ENCODE results near the gene NUBPL.
"Not testable (repeated sequence)": the region's sequence is repeated elsewhere in the genome, so short reads cannot be mapped to it uniquely, and the experiment has no call there.

Gene NUBPL

DNA sequence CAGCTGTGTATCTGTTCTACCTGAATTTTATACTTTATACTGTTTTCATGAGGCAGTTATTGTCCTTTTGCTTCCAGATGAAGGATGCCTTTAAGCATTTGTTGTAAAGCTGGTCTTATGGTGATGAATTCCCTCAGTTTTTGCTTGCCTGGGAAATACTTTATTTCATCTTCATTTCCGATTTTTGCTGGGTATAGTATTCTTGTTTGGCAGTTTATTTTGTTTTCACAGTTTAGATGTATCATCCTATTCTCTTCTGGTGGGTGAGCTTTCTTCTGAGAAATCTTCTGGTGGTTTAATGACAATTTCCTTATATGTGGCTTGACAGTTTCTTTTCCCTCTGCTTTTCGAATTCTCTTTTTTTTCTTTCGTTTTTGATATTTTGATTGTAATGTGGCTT, 188.1 kb downstream of the NUBPL start:
- DNase-seq: no peak

DNA sequence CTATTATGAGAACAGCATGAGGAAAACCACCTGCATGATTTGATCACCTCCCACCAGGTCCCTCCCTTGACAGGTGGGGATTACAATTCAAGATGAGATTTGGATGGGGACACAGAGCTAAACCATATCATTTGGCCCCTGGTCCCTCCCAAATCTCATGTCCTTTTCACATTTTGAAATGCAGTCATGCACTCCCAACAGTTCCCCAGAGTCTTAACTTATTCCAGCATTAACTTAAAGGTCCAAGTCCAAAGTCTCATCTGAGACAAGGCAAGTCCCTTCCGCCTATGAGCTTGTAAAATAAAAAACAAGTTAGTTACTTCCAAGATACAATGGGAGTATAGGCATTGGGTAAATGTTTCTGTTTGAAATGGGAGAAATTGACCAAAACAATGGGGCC, 189.8 kb downstream of the NUBPL start:
- not testable (repeated sequence) for DNase-seq

DNA sequence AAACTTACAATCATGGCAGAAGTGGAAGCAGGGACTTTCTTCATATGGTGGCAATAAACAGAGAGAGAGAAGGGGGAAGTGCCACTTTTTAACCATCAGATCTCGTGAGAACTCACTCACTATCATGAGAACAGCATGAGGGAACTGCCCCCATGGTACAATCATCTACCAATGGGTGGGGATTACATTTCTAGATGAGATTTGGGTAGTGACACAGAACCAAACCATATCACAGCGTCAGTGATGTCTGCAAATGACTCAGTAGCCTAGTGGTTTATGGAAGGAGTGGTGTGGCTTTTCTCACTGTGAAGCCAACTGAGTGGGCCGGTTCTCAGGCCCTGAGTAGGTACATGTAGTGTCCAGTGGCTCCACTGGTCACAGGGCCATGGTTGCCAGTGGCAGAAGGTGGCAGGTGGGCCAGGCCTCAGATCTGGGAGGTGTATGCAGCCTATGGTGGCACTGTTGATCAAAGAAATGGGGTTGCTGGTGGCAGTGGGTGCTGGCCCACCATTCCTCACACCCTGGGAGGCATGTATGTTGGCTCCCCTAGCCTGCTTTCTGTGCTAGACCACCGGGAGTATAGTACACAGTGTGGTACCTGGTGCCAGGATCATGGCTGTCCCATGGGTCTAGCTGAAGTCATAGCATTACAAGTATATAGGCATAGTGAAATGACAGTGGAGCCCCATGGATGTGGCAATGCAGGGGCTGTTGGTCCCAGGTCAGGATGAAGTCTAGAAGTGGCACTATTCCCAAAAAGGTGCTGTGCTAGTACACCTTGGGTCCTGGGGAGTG, 191.9 kb downstream of the NUBPL start:
- DNase-seq: no peak

DNA sequence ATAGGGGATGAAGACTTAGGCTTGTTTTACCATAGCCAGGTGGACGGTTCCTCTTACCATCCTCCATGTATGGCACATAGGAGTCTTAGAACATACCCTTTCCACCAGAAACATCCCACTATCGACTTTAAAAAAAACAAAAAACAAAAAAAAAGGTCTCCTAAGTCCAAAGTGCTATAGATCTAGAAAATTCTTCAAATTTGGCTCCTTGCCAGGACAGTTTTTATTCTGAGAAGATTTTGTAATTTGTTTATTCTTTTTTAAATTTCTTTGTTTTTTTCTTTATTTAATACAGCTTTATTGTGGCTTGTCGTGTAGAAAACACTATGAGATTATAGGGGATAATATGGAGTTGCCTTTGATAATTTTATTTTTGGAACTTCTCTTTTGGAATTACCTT, 197.7 kb downstream of the NUBPL start:
- DNase-seq: no peak

DNA sequence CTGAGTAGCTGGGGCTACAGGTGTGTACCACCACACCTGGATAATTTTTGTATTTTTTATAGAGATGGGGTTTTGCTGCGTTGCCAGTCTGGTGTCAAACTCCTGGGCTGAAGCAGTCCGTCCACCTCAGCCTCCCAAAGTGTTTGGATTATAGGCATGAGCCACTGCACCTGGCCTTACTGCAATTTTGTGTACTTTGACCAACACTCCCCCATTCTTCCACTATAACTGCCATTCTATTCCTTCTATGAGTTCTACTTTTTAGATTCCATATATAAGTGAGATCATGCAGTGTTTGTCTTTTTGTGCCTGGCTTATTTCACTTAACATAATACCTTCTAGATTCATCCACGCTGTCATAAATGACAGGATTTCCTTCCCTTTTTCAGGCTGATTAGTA, 199.1 kb downstream of the NUBPL start:
- no peak for DNase-seq

DNA sequence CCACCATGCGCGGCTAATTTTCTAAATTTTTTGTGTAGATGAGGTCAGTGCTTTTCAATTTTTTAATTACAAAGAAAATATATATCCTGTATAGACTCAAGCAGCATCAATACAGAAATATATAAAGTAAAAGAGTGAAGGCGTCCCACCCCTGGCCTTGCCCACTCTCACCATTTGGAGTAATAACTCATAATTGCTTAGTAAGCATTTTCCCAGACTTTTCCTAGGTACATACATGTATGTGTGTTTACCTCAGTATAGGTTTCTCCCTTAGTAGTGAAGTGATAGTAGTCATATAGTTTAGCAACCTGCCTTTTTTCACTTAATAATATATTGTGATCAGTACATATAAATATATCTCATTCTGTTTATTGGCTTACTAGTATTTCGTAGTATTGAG, 200.1 kb downstream of the NUBPL start:
- no peak for DNase-seq

DNA sequence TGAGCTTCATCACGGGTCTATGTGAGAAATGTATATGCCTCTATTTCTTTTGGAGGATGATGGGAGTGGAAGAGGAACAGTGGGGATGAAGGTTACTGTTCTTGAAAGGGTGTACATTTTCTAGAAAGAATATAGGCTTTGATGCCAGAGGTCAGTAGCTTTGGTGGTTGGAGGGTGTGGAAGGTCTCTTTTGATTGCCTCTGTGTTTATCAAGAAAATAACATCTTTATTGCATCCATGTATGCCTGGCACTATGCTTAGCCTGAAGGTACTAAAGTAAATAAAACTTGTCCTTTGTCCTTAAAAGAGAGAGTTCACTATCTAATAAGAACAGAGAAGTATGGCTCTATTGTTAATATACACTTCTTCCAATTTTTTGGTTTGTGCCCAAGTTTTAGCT, 201.8 kb downstream of the NUBPL start:
- no peak for DNase-seq

DNA sequence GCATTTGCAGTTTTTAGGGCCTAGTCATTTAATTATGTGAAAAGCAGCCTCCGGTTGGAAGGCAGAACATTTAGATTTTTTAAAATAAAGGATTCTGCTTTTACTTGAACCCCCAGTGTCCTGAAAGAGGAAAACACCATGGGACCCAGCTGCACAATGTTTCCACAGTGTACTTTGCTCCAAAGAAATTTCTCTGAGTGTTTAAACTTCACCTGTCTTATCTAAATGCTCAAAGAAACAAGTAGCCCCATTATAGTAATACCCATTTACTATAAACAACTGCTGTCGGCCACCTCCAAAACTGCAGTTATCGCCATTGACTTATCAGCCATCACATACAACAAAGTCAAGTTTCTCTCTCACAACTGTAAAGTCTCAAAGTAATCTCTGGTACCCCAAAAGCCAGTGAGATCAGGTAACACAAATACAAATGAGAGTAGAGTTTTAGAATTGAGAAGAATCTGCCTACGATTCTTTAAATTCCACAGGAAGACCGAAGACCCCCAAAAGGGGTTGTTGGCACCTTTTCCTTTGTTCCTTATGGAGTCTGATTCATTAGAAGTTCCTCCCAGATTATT, 205.2 kb downstream of the NUBPL start:
- DNase-seq: no peak

DNA sequence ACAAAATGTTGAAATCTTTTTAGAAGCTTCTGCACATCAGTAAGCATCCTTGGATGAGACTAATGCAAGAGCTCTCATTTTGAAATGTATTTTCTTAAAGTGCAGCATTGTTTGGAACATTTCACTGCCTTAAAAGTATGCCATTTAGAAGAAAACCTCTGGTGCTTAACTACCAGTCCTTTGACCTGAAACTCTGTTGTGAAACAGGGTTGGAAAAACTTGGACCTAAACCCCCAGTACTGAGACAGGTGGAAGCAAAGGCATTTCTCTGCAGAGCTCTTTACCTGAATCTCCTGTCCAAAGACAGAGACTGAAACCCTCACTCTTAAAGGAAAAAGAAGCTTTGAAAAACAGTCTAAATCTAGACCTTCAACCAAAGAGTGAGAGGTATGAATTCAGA, 207.2 kb downstream of the NUBPL start:
- no peak for DNase-seq

DNA sequence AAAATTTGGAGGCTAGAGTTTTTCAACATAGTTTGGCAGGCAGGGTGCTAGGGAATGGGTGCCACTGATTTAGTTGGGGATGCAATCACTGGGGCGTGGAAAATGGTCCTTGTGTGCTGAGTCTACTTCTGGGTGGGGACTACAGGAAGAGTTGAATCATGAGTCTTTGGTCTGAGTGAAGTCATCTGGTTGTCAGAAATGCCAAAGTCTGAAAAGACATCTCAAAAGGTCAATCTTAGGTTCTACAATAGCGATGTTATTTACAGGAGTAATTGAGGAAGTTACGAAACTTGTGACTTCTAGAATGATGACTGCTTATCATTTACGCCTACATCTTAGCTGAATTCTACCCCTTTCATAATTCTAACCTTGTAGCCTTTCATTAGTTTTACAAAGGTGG, 209.1 kb downstream of the NUBPL start:
- no peak for DNase-seq

DNA sequence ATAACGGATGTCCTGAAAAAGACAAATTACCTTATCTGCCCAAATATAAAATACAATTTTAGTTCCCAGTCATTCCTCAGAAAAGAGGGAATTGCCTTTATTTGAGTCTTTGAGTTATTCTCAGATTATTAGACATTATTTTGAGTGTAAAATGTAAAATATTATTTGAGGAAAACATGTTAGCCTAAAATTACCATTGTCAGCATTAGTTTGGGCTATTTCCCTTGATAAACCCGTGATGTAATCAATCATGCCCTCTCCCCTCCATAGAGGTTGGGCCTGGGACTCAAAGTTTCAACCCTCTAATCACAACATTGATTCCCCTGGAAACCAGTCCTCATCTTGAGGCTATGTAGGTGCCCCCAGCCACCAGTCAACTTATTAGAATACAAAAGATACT, 213.4 kb downstream of the NUBPL start:
- DNase-seq: no peak

DNA sequence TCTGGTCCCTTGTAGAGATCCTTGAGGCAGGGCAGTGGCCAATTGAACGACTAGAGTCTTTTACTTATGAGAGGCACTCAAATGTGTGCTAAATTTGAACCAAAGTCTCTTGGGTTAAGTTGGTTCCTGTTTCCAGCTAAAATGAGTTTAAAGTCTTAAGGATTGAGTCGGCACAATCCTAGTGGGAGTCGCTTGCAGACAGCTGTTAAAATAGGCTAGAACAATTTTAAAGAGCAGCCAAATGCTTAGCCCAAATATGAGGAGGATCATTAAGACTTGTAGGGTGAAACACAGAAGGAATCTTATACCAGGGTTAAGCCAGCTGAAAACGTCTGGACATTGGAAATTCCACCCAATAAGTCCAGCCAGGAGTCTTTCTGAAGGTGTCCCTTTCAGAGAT, 216.1 kb downstream of the NUBPL start:
- DNase-seq: no peak

DNA sequence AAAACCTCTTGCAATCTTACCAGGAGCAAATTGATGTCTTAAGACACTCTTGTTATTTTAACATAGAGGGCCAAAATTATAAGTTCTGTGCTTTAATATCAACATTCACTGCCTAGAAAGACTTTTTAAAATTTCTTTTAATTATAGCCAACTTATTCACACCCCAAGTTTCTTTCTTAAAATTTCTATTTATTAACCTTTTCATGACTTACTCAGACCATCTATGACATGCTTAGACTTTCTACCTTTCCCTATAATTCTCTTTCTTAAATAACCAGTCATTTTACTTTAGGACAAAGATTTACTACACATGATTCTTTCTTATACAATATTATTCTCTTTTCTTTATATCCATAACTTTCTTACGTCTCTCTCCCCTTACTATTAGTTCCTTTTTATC, 220.4 kb downstream of the NUBPL start:
- DNase-seq: no peak

DNA sequence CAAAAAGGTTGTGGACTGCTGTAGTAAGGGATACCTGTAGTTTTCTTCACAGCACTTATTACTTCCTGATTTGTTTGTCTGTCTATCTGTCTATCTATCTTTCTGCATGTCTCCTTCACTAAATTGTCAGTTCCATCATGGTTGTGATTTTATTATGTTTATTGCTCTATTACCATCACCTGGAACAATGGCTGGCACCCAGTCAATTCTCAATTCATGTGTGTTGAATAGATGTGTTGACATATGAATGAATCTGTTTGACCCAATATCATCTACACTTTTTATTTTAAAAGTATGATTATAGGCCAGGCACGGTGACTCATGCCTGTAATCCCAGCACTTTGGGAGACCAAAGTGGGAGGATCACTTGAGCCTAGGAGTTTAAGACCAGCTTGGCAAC, 224.4 kb downstream of the NUBPL start:
- DNase-seq: no peak

DNA sequence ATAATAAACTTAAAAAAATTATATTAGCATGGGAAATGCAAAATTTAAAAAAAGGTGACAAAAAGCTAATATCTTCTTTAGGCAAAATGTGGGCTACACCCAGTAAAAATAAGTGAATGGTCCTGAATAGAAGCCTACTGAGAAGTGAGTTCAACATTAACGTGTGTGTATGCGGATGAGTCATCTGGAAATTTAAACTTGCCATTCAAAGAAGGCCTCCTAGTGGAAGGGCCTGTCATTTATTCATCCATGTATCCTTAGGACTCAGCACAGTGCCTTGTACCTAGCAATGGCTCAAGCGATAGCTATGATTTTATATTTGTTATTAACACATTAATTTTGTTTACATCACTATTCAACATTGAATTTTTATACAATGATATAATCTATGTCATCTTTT, 226.2 kb downstream of the NUBPL start:
- no peak for DNase-seq

DNA sequence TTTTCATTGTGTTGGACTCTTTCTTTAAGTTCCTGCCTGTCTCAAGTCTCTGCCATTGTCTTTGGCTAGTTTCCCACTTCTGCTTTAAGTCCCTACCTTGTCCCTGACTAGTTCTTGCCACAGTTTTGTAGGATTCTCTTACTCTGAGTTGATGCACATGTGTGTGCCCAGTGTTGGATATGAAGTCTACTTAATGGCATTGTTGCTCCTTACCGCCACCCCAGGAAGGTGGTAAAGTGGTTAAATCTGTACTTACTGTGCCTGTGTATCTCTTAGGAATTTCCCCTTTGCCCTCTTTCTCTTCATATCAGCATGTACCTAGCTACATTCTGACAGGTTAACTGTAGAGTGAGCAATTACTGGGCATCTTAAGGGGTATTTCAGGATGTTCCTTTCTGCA, 227.1 kb downstream of the NUBPL start:
- DNase-seq: no peak

DNA sequence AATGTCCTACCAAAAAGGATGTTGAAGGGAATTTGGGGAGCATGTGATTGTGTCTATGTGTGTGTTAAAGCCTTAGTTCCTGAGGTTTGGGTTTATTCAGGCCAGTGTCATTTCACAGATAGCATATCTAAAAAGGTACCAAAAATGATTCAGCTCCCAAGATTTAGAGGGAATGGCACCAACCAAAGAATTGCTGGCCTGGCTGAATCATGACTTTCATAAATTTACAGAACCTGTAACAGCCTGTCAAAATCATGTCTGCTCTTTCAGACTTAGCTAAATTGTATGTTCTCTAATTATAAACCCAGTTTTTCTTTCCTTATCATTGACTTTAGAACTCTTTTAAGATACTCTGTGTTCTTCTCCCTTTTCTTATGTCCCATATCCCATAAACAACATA, 231.5 kb downstream of the NUBPL start:
- DNase-seq: no peak

DNA sequence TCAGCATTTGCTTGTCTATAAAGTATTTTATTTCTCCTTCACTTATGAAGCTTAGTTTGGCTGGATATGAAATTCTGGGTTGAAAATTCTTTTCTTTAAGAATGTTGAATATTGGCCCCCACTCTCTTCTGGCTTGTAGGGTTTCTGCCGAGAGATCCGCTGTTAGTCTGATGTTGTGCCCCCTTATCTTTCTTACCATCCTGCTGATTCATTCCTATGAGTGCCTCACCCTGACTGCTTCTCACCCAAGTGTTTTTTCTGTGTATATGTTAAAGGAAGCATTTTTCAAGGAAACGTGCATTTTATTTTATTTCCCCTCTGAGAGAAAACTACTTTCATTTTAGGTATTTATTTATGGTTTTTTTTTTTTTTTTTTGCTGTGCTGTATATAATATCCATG, 236.7 kb downstream of the NUBPL start:
- DNase-seq: not testable (repeated sequence)

DNA sequence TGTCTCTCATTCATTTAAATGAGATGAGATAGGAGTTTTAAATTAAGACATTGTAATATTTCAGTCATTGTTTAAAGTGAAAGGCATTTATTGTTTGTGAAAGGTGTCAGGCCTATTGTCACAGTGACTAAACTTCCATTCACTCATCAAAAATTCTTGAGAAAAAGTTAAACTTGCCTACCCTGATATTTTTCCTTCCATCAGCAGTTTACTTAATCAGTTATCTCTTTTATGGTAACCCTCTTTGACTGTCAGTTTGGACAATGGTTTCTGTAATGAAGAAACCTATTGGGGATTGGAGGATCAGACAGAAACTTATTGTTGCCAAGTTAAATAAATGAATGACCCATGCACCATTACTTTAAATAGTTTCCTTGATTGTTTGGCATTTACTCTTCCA, 241.6 kb downstream of the NUBPL start:
- DNase-seq: no peak

DNA sequence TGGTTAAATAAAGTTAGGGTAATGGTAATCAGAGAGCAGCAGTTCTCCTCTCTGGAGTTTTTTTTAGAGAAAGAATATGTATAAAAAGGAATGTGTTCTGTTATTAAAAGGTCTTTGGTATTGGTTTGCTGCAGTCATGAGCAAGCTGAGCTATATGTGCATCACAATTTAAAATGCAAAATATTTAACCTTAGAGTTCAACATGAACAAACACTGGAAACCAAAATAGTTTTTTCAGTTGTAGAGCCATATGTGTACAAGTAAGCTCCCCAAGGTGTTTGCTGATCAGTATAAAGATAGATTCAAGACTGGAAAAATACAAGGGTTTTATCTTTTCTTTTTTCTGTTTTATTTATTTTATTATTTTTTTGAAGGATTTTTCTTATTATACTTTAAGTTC, 245.0 kb downstream of the NUBPL start:
- DNase-seq: no peak

DNA sequence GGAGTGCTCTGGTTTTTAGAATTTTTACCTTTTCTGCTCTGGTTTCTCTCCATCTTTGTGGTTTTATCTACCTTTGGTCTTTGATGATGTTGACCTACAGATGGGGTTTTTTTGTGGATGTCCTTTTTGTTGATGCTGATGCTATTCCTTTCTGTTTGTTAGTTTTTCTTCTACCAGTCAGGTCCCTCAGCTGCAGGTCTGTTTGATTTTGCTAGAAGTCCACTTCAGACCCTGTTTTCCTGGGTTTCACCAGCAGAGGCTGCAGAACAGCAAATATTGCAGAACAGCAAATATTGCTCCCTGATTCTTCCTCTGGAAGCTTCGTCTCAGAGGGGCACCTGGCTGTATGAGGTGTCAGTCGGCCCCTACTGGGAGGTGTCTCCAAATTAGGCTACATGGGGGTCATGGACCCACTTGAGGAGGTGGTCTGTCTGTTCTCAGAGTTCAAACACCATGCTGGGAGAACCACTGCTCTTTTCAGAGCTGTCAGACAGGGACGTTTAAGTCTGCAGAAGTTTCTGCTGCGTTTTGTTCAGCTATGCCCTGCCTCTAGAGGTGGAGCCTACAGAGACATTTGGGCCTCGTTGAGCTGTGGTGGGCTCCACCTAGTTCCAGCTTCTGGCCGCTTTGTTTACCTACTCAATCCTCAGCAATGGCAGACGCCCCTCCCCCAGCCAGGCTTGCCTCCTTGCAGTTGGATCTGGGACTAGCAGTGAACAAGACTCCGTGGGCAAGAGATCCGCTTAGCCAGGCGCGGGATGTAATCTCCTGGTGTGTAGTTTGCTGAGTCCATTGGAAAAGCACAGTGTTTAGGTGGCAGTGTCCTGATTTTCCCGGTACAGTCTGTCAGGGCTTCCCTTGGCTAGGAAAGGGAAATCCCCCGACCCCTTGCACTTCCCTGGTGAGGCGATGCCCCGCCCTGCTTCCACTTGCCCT, 250.8 kb downstream of the NUBPL start:
- not testable (repeated sequence) for DNase-seq

DNA sequence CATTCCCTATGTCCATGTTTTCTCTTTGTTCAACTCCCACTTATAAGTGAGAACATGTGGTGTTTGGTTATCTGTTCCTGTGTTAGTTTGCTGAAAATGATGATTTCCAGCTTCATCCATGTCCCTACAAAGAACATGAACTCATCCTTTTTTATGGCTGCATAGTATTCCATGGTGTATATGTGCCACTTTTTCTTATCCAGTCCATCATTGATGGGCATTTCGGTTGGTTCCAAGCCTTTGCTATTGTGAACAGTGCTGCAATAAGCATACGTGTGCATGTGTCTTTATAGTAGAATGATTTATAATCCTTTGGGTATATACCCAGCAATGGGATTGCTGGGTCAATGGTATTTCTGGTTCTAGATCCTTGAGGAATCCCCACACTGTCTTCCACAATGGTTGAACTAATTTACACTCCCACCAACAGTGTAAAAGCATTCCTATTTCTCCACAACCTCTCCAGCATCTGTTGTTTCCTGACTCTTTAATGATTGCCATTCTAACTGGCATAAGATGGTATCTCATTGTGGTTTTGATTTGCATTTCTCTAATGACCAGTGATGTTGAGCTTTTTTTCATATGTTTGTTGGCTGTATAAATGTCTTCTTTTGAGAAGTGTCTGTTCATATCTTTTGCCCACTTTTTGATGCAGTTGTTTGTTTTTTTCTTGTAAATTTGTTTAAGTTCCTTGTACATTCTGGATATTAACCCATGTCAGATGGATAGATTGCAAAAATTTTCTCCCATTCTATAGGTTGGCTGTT, 252.7 kb downstream of the NUBPL start:
- DNase-seq: not testable (repeated sequence)

DNA sequence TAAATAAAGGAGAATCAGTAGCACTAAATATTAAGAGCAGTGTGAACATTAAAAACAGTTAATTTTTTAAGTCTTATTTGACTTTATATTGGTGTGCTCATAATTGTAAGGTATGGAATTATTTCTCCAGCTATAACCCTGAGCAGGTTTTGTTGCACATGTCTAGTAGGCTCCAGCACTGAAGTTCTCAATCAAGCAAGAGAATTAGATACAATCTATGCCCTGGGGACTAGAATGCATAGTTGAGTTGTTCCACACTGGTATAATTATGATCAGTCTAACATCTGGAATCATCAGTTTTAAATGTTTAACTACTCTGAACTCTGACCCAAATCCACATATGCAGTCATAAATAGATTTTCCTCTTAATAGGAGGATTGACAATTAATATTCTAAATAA, 258.1 kb downstream of the NUBPL start:
- DNase-seq: no peak

All from NCI-H1930 (cell line).